GM12801 (cell line): ENCODE results near the gene RPGR.

Source experiments
- CTCF ChIP-seq: IDR thresholded peaks from one replicate; pipeline ENCODE4 v1.5.1; 2011; ENCODE audit warnings: control low read depth; ENCODE audit not compliant: insufficient read length; ENCODE audit errors: extremely low read depth

RPGR gene

GRCh38 chrX:38277136-38277535 lies 50.2 kb downstream of the RPGR start:
- no peak for TF ChIP-seq CTCF

- TF ChIP-seq CTCF, result no peak
These were observed 51.2 kb downstream of the RPGR start for GRCh38 chrX:38276089-38276488.

GRCh38 chrX:38275615-38276014 lies 51.7 kb downstream of the RPGR start:
- TF ChIP-seq CTCF, result no peak

- TF ChIP-seq CTCF, result no peak
These were observed 53.9 kb downstream of the RPGR start for GRCh38 chrX:38273453-38273852.

GRCh38 chrX:38271154-38271716 lies 56.1 kb downstream of the RPGR start:
- TF ChIP-seq CTCF, result no peak

- no peak for TF ChIP-seq CTCF
These were observed 59.3 kb downstream of the RPGR start for GRCh38 chrX:38268011-38268410.

- TF ChIP-seq CTCF, result no peak
These were observed 64.3 kb downstream of the RPGR start for GRCh38 chrX:38262715-38263620.
